Mucosa of gallbladder (tissue), 1 donor: ENCODE results near the gene FXYD6. TPM values are rescaled to one million over a fixed set of nuclear protein-coding genes. Genes with fewer than 3 reads are reported as not detected.
A peak's percentile ranks its signal among the peaks of the same experiment; 100 is the strongest.

Experiments used
- DNase-seq: peaks from one replicate; pipeline ENCODE4 v3.0.0-alpha.2; 2020; ENCODE audit warnings: low spot score
- total RNA-seq: library from RNA; stranded (reverse); gene quantifications from one replicate; pipeline ENCODE4 v1.2.1, GENCODE V29; 2021
- donor health status: DM: no; HTN: no; CAD: no.

The FXYD6 gene
- total RNA-seq, 1 donor from 2014 or later, result 185 TPM

GRCh38 chr11:117885777-117886176 is 9.3 kb upstream of the FXYD6 start:
- DNase-seq, result peak; percentile 53

GRCh38 chr11:117884994-117885393 is 8.5 kb upstream of the FXYD6 start:
- no peak for DNase-seq

DNA sequence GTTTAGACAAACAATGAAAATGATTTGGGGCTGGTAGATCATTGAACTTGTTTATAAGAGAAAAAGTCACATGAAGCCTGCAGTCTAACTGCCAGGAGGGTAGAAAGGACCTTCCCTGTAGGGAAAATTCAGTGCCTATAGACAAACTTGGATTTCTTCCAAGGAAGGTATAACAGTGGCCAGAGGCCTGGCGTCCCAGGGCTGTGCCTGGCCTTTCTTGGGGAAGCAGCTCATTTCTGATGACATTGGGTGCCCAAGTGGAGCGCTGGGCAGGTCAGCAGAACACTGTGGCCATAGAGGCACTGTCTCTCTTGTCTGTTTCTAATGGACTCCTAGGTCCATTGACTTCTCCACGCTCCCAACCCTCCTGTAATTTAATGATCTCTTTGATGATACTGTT is 6.6 kb upstream of the FXYD6 start:
- no peak for DNase-seq

DNA sequence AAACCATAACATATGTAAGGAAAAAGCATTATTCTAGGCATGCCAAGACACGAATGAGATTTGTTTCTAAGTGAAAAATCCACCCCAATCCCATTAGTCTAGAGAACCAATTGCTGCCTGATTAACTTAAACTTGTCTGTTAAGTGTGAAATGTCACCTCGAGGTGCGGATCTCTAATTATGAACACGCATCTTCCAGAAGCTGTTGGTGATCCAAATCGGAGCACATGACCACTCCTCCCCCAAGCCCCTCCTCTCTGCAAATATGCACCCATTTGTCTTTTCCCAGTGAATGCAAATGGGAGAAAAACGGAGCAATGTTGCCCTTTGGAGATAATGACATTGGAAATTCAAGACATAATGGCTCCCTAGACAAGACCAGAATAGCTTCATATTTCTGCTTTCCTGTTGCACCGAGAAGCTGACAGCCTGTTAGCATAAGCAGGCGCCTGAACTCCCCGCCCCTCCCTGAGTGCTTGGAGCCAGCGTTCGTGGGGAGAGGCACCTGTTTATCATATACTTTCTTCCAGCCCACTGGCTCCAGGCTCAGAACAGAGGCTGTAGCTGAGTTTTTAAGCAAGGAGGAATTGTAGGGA is 6.0 kb upstream of the FXYD6 start:
- no peak for DNase-seq

DNA sequence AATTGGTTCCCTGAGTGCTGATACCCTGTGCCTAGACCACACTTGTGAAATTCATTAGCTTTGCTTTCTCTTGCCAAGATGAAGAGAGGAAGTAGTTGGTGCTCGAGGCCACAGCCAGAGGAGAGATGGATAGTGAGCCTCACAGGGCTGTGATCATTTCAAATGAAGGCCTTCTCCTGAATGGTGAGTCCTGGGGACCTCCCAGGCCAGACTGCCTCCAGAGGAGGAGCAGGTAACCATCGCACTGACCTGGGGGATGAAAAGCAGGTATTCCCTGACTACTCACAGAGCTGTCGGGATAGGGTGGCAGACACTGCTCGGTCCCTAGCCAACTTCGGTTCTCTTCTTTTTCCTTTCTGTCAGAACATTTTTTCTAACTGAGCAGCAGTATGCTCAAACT is 4.8 kb upstream of the FXYD6 start:
- no peak for DNase-seq

DNA sequence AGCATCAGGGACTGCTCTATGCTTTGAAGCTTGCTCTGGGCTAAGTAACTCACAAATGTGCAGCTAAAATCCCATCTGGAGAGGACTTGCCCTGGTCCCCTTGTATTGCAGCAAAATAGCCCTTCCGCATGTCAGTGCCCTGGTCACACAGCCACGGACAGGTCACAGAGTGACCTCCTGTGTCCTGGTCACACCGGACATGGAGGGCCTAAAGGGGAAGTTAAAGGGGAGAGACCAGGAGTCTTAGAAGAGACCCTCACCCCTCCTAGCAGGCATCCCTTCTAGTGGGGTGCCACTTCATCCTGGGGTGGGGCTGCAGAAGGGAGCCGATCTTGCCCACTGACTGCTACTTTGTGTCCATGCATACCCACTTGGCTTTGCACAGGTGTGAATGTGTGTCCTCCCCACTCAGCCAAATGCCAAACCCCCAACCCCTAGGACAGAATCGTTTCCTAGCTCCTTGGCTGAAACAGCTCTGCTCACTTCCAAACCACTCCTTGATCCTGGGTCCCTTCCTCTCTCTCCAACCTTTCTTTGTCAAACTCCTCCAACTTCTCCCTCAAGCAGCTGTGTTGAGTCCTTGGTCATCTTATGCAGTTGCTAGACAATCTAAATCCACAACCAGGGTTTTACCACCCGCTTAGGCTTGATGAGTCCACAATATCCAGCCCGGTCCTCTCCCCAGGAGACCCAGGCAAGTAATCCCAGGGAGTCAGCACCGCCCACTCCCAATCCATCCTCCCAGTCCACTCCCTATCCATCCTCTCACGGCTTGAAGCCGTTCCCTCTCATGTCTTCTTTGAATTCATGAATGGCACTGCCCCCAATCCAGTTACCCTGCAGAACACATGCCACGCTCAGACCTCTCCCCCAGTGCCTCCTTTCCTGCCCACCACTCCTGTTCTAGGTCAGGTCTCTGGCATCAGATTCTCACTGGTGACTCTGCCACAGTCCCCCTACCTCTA is 3.3 kb upstream of the FXYD6 start:
- no peak for DNase-seq

GRCh38 chr11:117878939-117879475 is 2.5 kb upstream of the FXYD6 start:
- no peak for DNase-seq

DNA sequence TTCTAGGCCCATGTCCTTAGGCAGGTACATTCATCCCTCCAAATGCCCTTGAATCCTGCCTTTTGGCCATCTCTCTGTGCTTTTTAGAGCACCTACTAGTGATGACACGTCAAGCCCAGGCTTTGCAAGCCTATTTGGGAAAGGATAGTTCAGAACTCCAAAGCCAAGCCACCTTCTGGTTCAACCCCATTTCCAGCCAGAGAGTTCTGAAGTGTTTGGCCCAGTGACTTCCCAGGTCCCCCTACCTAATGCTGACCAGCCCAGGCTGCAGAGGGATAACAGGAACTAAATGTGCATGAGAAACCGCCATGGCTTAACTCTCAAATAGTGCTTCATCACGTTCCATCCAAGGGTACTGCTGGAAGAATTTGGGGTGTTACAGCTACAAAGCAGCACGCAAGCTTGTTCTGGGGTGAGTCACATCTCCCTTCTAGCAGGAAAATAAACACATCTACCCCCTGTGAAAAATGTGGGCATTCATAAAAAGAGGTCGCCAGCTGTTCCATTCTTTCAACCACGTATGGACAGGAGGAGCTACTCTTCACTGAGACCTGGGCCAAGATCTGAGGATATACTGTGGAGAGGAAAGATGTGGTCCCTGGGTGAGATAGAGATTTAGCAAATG is 2.0 kb upstream of the FXYD6 start:
- DNase-seq, result no peak

GRCh38 chr11:117877120-117877784 is 794 bp upstream of the FXYD6 start:
- no peak for DNase-seq

DNA sequence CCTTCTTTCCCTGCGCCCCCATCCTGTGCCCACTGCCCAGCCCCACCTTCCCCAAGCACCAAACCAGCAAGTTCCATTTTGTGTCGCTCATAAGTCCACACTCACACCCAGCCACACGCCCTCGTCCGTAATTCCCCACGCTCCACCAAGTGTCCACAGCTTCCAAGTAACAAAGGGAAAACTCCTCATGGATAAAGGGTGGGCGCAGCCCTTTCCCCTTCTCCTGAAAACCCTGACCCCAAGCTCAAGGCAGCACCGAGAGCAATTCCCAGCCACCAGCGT is 458 bp downstream of the FXYD6 start:
- DNase-seq, result no peak

DNA sequence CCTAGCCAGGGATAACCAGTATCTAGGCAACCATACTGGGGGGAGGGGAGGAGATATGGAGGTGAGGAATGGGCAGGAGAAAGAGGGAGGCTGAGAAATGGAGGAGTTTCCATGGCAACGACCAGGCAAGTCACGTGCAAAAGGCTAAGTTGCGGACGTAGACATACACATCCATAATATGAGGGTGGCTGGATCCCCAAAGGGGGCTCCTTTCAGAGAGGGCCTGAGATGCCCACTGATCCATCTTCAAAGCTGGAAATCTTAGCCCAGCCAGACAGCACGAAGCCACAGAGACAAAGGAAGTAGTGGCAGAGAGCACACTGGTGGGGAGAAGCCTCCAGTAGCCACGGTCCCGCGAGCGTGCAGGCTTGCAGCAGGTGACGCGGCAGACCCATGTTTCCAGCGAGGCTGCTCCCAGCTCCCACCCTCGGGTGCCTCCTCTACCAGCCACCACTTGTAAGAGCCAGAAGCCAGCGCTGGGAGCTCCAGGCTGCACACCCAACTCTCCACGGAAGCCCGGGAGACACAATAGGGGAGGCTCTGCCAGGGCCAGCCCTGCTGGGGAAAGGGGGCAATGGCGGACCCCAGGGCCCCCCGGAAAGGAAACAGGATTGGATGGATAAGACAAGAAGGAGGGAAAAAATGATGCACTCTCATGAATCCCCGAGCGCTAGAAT is 938 bp downstream of the FXYD6 start:
- no peak for DNase-seq

DNA sequence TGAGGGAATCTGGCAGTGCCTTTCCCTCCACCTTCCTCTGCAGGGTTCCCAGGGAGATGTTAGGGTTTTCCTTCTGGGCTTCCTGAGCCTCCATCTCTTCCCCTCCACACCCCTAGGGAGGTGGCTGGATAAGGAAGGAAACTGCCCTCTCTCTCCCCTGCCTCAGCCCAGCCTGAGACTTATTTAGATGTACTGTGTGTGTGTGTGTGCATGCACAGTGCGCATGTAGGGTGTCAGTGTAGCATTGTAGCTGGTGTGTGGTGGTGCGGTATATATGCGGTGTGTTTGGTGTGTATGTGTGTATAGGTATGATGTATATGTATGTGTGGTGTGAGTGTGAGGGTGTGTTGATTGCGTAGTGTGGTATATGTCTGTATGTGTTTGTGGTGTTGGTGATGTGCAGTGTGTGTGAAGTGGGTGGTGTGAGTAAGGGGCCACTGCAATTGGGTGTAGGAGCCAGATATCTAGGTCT is 1.5 kb downstream of the FXYD6 start:
- DNase-seq, result no peak

DNA sequence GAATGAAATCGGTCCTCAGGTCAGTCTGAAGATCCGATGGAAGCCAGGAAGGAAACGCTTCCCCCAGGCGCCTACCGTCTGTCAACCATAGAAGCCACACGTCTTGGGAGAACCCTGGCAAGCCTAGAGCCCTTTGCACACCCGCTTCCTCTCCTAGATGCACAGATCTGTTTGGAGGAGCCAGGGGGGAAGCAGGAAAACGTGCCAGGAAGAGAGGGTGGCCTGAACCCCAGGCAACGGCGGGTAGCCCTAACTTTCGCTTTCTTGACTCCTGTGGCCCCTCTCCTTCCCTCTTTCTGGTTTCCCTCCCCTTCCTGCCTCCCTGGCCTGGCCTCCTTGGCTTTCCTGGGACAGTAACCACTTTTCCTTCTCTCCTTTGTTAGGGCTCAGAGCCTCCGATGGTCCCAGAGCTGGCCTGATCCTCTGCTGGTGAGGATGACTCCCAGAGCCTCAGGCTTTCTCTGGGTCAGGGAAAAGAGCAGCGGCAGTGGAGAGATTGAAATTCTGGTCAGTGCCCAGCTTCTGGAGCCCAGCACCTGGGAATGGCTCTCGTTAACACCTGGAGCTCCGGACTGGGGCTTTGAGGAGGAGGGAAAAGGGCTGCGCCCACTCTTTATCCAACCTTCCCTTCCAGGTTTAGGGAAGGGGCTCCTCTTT is 2.1 kb downstream of the FXYD6 start:
- DNase-seq, result no peak

- DNase-seq, result no peak
Measured at GRCh38 chr11:117873828-117874125, 2.7 kb downstream of the FXYD6 start.

DNA sequence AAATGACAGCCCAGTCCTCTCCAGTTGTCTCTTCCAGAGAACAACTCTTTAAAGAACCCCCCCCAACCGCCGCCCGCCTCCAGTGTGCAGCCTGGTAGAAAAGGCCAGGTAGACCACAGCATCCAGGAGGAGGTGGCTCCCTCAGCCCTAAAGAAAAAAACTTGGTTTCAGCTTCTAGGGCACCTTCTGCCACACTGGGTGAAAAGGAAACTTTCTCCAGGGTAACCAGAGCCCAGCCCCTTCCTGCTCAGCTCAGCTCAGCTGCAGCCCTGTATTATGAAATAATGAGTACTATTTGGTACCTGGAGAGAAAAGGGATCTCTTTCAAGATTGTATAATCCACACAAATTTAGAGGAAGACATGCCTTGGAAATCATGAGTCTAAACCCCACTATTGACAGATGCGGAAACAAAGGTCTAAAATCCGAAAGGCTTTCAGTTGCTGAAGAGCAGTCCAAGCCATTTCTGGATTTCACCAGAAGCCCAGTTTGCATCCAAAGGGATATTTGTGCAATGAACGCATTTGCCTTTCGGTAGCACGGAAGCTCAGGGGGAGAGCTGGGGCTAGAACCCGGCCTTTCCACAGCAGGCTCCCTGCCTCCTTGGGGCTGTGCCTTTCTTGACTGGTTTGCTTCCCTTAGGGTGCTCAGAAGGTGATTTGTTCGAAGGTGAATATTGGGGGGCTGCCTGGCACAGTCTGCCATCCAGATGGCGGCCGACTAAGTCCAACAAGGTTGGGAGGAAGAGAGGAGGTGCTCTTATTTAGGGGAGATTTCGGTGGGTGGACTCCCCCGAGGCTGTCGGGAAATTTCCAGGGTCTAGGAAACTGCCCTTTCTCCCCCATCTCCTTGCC is 3.3 kb downstream of the FXYD6 start:
- DNase-seq, result no peak

- peak; percentile 55 for DNase-seq
Measured at GRCh38 chr11:117872420-117872961, 4.0 kb downstream of the FXYD6 start.

DNA sequence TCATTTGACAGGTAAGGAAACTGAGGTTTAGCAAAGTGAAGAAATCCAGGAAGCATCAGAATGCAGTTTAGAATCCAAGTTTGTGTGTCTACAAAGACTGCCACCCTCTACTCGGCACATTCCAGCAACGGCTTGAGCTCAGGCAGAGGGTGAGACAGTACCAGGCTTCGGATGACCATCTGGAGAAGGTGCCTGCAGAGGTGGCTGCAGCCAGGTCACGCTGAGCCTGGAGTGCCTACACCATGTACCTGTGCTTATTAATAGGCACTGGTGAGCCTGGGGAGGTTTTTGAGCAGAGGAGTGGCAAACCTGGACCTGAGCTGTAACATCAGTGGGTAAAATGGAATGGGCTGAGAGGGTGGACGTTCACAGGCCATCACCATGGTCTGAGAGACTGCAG is 4.7 kb downstream of the FXYD6 start:
- DNase-seq, result no peak

GRCh38 chr11:117871160-117871559 is 5.3 kb downstream of the FXYD6 start:
- no peak for DNase-seq

- no peak for DNase-seq
Measured at GRCh38 chr11:117870103-117870952, 6.1 kb downstream of the FXYD6 start.
